SJCRH30 (cell line): ENCODE data around the gene ZNF484. TPM values are rescaled to one million over a fixed set of nuclear protein-coding genes. Genes with fewer than 3 reads are reported as not detected.
"Not testable (repeated sequence)": the region's sequence is repeated elsewhere in the genome, so short reads cannot be mapped to it uniquely, and the experiment has no call there.

Experiments used
- DNase-seq, 2 experiments: peaks; one replicate each; pipeline ENCODE4 v3.0.0-alpha.2; 2015 to 2020
- H3K27ac ChIP-seq: fragments of 250-450 bp; sonication (Bioruptor Pico); 2 replicates; pipeline ENCODE4 v1.5.1; 2020; ENCODE audit warnings: mild to moderate bottlenecking, moderate library complexity
- H3K27me3 ChIP-seq: fragments of 250-450 bp; sonication (Bioruptor Pico); 2 replicates; pipeline ENCODE4 v1.5.1; 2020; ENCODE audit warnings: mild to moderate bottlenecking, moderate library complexity
- H3K36me3 ChIP-seq: fragments of 250-450 bp; sonication (Bioruptor Pico); 2 replicates; pipeline ENCODE4 v1.5.1; 2020; ENCODE audit warnings: mild to moderate bottlenecking, moderate library complexity
- H3K4me1 ChIP-seq: fragments of 250-450 bp; sonication (Bioruptor Pico); 2 replicates; pipeline ENCODE4 v1.5.1; 2020; ENCODE audit warnings: mild to moderate bottlenecking, moderate library complexity
- H3K4me3 ChIP-seq: fragments of 250-450 bp; sonication (Bioruptor Pico); 2 replicates; pipeline ENCODE4 v1.5.1; 2020; ENCODE audit warnings: mild to moderate bottlenecking, moderate library complexity
- H3K9me3 ChIP-seq: fragments of 250-450 bp; sonication (Bioruptor Pico); replicated peaks from 2 replicates; pipeline ENCODE4 v1.5.1; 2020; ENCODE audit warnings: mild to moderate bottlenecking, moderate library complexity
- total RNA-seq: library from RNA; depleted of rRNA; stranded (reverse); fragments of >200 nt; shearing (Covaris generic); gene quantifications from 2 replicates; pipeline ENCODE4 v1.2.3, GENCODE V29; 2014

ZNF484 gene
- total RNA-seq, 1 experiment from 2014 or later, result 21.6 TPM

GRCh38 chr9:92829420-92829819 lies 48.4 kb downstream of the ZNF484 start:
- no peaks in the 10 kb centered on the region for H3K27me3 ChIP-seq
- H3K27ac ChIP-seq, result no peak overlapping the region
- no peak for DNase-seq
- H3K36me3 ChIP-seq, result no peaks in the 10 kb centered on the region
- H3K9me3 ChIP-seq, result peaks cover 4% of the 10 kb centered on the region; the same call in 1 of the 2 replicates
- H3K4me1 ChIP-seq, result no peaks in the 10 kb centered on the region
- H3K4me3 ChIP-seq, result no peak overlapping the region

- H3K9me3 ChIP-seq, H3K27me3 ChIP-seq, H3K4me1 ChIP-seq, DNase-seq, H3K27ac ChIP-seq, H3K36me3 ChIP-seq, H3K4me3 ChIP-seq: not testable (repeated sequence)
These were observed 52.8 kb downstream of the ZNF484 start for GRCh38 chr9:92825065-92825464.

- Histone ChIP-seq H3K4me3 (no peak overlapping the region), H3K9me3 (peaks cover 3% of the 10 kb centered on the region; the same call in 1 of the 2 replicates), H3K27ac (no peak overlapping the region), H3K27me3 (no peaks in the 10 kb centered on the region), H3K36me3 (no peaks in the 10 kb centered on the region), H3K4me1 (no peaks in the 10 kb centered on the region)
- DNase-seq, result no peak
These were observed 56.9 kb downstream of the ZNF484 start for GRCh38 chr9:92820964-92821363.

- H3K4me3 ChIP-seq, H3K4me1 ChIP-seq, H3K9me3 ChIP-seq, H3K36me3 ChIP-seq, H3K27ac ChIP-seq, H3K27me3 ChIP-seq, DNase-seq: not testable (repeated sequence)
These were observed 57.9 kb downstream of the ZNF484 start for GRCh38 chr9:92819898-92820297.

GRCh38 chr9:92809629-92810326 lies 68.1 kb downstream of the ZNF484 start:
- H3K27ac ChIP-seq, result not testable (repeated sequence)

GRCh38 chr9:92808726-92809451 lies 68.9 kb downstream of the ZNF484 start:
- Histone ChIP-seq H3K4me1 (no peaks in the 10 kb centered on the region), H3K4me3 (no peak overlapping the region), H3K27me3 (no peaks in the 10 kb centered on the region), H3K36me3 (no peaks in the 10 kb centered on the region), H3K9me3 (0 out of 2 replicates have a peak, but pooled peaks cover 3% of the 10 kb centered on the region), H3K27ac (no peak overlapping the region)
- no peak for DNase-seq

More at GRCh38 chr9:92809629-92810326, 68.1 kb downstream of the ZNF484 start:
- not testable (repeated sequence) for H3K4me1 ChIP-seq, H3K27me3 ChIP-seq, H3K36me3 ChIP-seq, DNase-seq, H3K9me3 ChIP-seq, H3K4me3 ChIP-seq

GRCh38 chr9:92807757-92808725 lies 69.8 kb downstream of the ZNF484 start:
- Histone ChIP-seq H3K4me1 (no peaks in the 10 kb centered on the region), H3K4me3 (no peak overlapping the region), H3K9me3 (0 out of 2 replicates have a peak, but pooled peaks cover 3% of the 10 kb centered on the region), H3K27ac (no peak overlapping the region), H3K36me3 (no peaks in the 10 kb centered on the region), H3K27me3 (no peaks in the 10 kb centered on the region)
- DNase-seq, result peak; percentile 51 to 60

- no peak for DNase-seq
- H3K4me1 ChIP-seq, result no peaks in the 10 kb centered on the region
- H3K27me3 ChIP-seq, result no peaks in the 10 kb centered on the region
- H3K4me3 ChIP-seq, result no peak overlapping the region
- H3K27ac ChIP-seq, result no peak overlapping the region
- no peaks in the 10 kb centered on the region for H3K36me3 ChIP-seq
- H3K9me3 ChIP-seq, result 0 out of 2 replicates have a peak, but pooled peaks cover 3% of the 10 kb centered on the region
These were observed 70.6 kb downstream of the ZNF484 start for GRCh38 chr9:92807031-92807756.

GRCh38 chr9:92804727-92805126 lies 73.1 kb downstream of the ZNF484 start:
- no peaks in the 10 kb centered on the region for H3K4me1 ChIP-seq
- no peaks in the 10 kb centered on the region for H3K27me3 ChIP-seq
- DNase-seq, result no peak

GRCh38 chr9:92798358-92798757 lies 79.5 kb downstream of the ZNF484 start:
- no peak overlapping the region for H3K27ac ChIP-seq
- no peak overlapping the region for H3K4me3 ChIP-seq
- no peak for DNase-seq
- no peaks in the 10 kb centered on the region for H3K9me3 ChIP-seq
- H3K4me1 ChIP-seq, result no peaks in the 10 kb centered on the region
- no peaks in the 10 kb centered on the region for H3K27me3 ChIP-seq
- no peaks in the 10 kb centered on the region for H3K36me3 ChIP-seq

More at GRCh38 chr9:92804727-92805126, 73.1 kb downstream of the ZNF484 start:
- Histone ChIP-seq H3K36me3 (no peaks in the 10 kb centered on the region), H3K9me3 (no peaks in the 10 kb centered on the region), H3K4me3 (no peak overlapping the region), H3K27ac (no peak overlapping the region)

GRCh38 chr9:92796337-92796804 lies 81.5 kb downstream of the ZNF484 start:
- H3K9me3 ChIP-seq, H3K4me1 ChIP-seq, H3K27ac ChIP-seq, H3K4me3 ChIP-seq, H3K36me3 ChIP-seq, DNase-seq, H3K27me3 ChIP-seq: not testable (repeated sequence)

GRCh38 chr9:92795598-92796336 lies 82.1 kb downstream of the ZNF484 start:
- Histone ChIP-seq H3K9me3 (no peaks in the 10 kb centered on the region), H3K4me1 (no peaks in the 10 kb centered on the region), H3K27ac (no peak overlapping the region), H3K36me3 (no peaks in the 10 kb centered on the region), H3K4me3 (no peak overlapping the region), H3K27me3 (no peaks in the 10 kb centered on the region)
- DNase-seq, result no peak
